GM12872 (cell line): ENCODE data around the gene KLRC2.

Experiments used
- TF ChIP-seq, protein P1 (sequence below): IDR thresholded peaks from 3 replicates; pipeline ENCODE4 v1.5.1; 2011; ENCODE audit warnings: low read depth, mild to moderate bottlenecking, low read length, moderate library complexity; ENCODE audit not compliant: insufficient read depth

The KLRC2 gene

DNA sequence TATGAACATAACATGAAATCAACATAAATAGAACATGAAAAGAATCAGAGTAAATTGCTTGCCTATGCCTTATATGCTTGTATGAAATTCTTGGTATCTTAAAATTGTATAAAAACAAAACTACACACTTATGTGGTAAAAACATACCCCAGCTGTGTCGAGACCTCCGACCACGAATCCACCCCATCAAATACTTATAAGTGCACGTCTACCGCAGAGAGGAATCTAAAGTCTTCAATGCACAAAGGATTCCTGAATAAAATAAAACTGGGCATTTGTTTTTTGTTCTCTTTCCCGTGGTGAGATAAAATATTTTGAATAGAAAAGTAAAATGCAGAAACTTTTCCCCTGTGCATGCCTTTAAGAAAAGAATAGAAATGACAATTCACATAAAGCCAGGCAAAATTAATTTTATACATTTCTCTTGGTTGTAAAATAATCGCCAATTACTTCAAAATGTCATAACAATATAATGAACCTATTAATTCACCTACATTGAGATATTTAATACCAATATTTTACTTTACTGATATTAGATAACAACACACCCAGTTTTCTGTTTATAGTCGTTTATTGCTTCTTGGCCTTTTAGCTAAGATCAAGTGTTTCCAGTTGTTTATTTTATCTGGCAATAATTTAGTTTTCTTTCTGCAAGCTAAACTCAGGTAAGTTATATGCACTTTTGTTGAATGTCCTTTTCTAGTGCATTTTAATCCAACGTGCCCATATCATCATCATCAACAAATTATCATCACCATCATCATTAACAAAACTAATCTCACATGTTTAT is 47.0 kb downstream of the KLRC2 start:
- TF ChIP-seq, protein P1, sequence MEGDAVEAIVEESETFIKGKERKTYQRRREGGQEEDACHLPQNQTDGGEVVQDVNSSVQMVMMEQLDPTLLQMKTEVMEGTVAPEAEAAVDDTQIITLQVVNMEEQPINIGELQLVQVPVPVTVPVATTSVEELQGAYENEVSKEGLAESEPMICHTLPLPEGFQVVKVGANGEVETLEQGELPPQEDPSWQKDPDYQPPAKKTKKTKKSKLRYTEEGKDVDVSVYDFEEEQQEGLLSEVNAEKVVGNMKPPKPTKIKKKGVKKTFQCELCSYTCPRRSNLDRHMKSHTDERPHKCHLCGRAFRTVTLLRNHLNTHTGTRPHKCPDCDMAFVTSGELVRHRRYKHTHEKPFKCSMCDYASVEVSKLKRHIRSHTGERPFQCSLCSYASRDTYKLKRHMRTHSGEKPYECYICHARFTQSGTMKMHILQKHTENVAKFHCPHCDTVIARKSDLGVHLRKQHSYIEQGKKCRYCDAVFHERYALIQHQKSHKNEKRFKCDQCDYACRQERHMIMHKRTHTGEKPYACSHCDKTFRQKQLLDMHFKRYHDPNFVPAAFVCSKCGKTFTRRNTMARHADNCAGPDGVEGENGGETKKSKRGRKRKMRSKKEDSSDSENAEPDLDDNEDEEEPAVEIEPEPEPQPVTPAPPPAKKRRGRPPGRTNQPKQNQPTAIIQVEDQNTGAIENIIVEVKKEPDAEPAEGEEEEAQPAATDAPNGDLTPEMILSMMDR = no peak

DNA sequence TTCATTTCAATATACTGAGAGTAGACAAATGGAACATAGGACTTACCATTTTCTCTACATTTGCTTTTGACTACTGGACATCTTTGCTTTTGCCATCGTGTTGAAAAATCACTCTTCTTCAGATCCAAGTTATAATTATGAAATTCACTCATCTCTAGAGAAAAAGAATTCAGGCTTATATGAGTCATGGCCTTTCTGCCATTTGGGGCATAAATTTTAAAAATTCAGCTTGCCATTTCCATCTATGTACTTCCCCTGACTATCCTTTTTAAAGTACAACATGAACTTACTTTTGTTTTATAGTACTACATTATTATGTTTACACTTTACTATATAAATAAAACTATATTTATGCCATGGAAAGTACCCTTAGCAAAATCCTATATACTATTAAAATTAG is 49.0 kb downstream of the KLRC2 start:
- TF ChIP-seq, protein P1 = no peak

DNA sequence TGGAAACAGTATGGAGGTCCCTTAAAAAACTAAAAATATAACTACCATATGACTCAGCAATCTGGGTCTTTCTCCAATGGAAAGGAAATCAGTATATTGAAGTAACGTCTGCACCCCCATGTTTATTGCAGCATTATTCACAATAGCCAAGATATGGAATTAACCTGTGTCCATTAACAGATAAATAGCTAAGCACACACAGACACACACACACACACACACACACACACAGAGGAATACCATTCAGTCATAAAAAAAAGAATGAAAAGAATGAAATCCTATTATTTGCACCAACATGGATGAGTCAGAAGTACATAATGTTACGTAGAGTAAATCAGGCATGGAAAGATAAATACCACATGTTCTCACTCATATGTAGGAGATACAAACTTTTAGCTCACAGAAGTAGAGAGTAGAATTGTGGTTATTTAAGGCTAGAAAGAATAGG is 50.6 kb downstream of the KLRC2 start:
- TF ChIP-seq, protein P1 = no peak

DNA sequence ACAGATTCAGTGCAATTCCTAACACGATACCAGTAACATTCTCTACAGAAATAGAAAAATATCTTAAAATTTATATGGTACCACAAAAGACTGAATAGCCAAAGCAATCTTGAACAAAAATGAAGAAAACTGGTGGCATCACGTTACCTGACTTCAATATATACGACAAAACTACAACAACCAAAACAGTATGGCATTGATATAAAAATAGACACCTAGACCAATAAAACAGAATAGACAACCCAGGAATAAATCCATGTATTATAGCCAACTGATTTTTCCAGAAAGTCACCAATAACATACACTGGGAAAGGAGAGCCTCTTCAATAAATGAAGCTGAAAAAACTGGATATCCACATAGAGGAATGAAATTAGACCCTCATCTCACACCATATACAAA is 51.6 kb downstream of the KLRC2 start:
- TF ChIP-seq, protein P1 = no peak

DNA sequence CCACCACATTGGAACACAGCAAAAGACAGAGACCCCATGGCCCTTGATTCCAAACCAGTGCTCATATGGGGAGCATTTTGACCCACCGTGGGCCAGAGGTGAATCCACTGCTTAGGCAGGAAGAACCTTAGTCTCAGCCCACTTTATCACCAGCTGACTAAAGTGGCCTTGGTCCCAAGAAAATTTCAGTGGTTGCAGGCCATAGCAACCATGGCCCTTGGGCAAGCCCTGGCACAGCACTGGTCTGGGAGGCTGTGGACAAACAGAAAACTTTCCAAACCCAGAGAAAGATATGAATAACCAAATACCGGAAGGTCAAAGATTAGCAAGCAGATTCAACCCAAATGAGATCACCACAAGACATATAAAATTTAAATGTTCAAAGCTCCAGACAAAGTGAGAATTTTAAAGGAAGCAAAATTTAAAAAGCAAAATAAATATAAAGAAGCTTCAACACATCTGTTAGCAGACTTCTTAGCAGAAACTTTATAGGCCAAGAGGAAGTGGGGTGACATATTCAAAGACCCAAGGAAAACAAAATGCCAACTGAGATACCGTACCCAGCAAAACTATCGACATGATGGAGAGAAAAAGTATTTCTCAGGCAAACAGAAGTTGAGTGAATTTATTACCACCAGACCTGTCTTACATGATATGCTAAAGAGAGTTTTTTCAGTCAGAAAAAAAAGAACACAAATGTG is 53.7 kb downstream of the KLRC2 start:
- TF ChIP-seq, protein P1 = no peak
